GM12878 (cell line): ENCODE data around the gene SPAG16.

ENCODE experiments used
- POLR2AphosphoS5 ChIP-seq: IDR thresholded peaks from 2 replicates; pipeline ENCODE4 v1.6.1; 2011; ENCODE audit warnings: mild to moderate bottlenecking, low read length, inconsistent platforms
- SIN3A ChIP-seq: IDR thresholded peaks from 2 replicates; pipeline ENCODE4 v1.6.1; 2012; ENCODE audit warnings: low read depth, low read length, improper control_type of control experiment
- TAF1 ChIP-seq: IDR thresholded peaks from 2 replicates; pipeline ENCODE4 v1.6.1; 2011; ENCODE audit warnings: mild to moderate bottlenecking, low read depth, low read length, borderline replicate concordance
- ZNF274 ChIP-seq: IDR thresholded peaks from one replicate; pipeline ENCODE4 v1.8.0; 2011; ENCODE audit not compliant: insufficient read length, insufficient read depth

- TF ChIP-seq SIN3A, result no peak
- TF ChIP-seq TAF1, result no peak
- no peak for TF ChIP-seq ZNF274
- TF ChIP-seq POLR2AphosphoS5, result no peak
Measured at GRCh38 chr2:213971536-213971935, 687.3 kb downstream of the SPAG16 start.
